Progenitor cell of endocrine pancreas (in vitro differentiated cells): ENCODE data around the gene ENDOG. TPM values are rescaled to one million over a fixed set of nuclear protein-coding genes. Genes with fewer than 3 reads are reported as not detected.

Experiments
- DNase-seq: peaks from one replicate; pipeline ENCODE4 v3.0.0; 2021; ENCODE audit warnings: low spot score; ENCODE audit not compliant: unreplicated experiment
- H3K27ac Mint-ChIP-seq: 2 replicates; pipeline ENCODE4 v1.8.0; 2021; ENCODE audit warnings: mild to moderate bottlenecking, moderate library complexity, mixed read lengths
- H3K27me3 Mint-ChIP-seq: 2 replicates; pipeline ENCODE4 v1.8.0; 2021; ENCODE audit warnings: mixed read lengths
- H3K36me3 Mint-ChIP-seq: 2 replicates; pipeline ENCODE4 v1.8.0; 2022; ENCODE audit warnings: mixed read lengths; ENCODE audit not compliant: insufficient read depth
- H3K4me1 Mint-ChIP-seq: 2 replicates; pipeline ENCODE4 v1.8.0; 2021; ENCODE audit warnings: low read depth, mixed read lengths
- H3K4me3 Mint-ChIP-seq: 2 replicates; pipeline ENCODE4 v1.8.0; 2021; ENCODE audit warnings: low read depth, mild to moderate bottlenecking, moderate library complexity, mixed read lengths
- H3K9me3 Mint-ChIP-seq: 2 replicates; pipeline ENCODE4 v1.8.0; 2021; ENCODE audit warnings: low read depth, mixed read lengths
- CTCF ChIP-seq: fragments of 200-600 bp; sonication (generic); IDR thresholded peaks from one replicate; pipeline ENCODE4 v1.5.0; 2021; ENCODE audit warnings: antibody characterized with exemption, mild to moderate bottlenecking; ENCODE audit not compliant: unreplicated experiment
- total RNA-seq: library from RNA; stranded (reverse); gene quantifications from 2 replicates; pipeline ENCODE4 v1.2.1, GENCODE V29; 2021

ENDOG gene
- total RNA-seq, 1 donor from 2014 or later, result 14.7 TPM

GRCh38 chr9:128822407-128823042 is 4.2 kb downstream of the ENDOG start:
- no peak for TF ChIP-seq CTCF
- DNase-seq, result no peak
- H3K27me3 Mint-ChIP-seq, result no peaks in the 10 kb centered on the region
- peaks cover 3% of the 10 kb centered on the region for H3K4me1 Mint-ChIP-seq
- H3K36me3 Mint-ChIP-seq, result peaks cover 7% of the 10 kb centered on the region
- H3K27ac Mint-ChIP-seq, result no peak overlapping the region
- H3K9me3 Mint-ChIP-seq, result no peaks in the 10 kb centered on the region
- H3K4me3 Mint-ChIP-seq, result no peak overlapping the region

GRCh38 chr9:128823362-128823902 is 5.1 kb downstream of the ENDOG start:
- no peak overlapping the region for H3K27ac Mint-ChIP-seq
- H3K27me3 Mint-ChIP-seq, result no peaks in the 10 kb centered on the region
- H3K4me1 Mint-ChIP-seq, result peaks cover 3% of the 10 kb centered on the region
- no peak overlapping the region for H3K4me3 Mint-ChIP-seq
- no peak for TF ChIP-seq CTCF
- no peaks in the 10 kb centered on the region for H3K9me3 Mint-ChIP-seq
- H3K36me3 Mint-ChIP-seq, result peaks cover 8% of the 10 kb centered on the region
- DNase-seq, result no peak

GRCh38 chr9:128823903-128824406 is 5.7 kb downstream of the ENDOG start:
- no peak for TF ChIP-seq CTCF
- Mint-ChIP-seq H3K27ac (peak overlapping the region; percentile 56), H3K4me1 (peaks cover 8% of the 10 kb centered on the region), H3K27me3 (no peaks in the 10 kb centered on the region), H3K36me3 (peaks cover 11% of the 10 kb centered on the region), H3K4me3 (no peak overlapping the region), H3K9me3 (no peaks in the 10 kb centered on the region)
- DNase-seq, result no peak

GRCh38 chr9:128824911-128825310 is 6.6 kb downstream of the ENDOG start:
- peaks cover 12% of the 10 kb centered on the region for H3K36me3 Mint-ChIP-seq
- H3K4me3 Mint-ChIP-seq, result no peak overlapping the region
- no peaks in the 10 kb centered on the region for H3K27me3 Mint-ChIP-seq
- no peaks in the 10 kb centered on the region for H3K9me3 Mint-ChIP-seq
- H3K4me1 Mint-ChIP-seq, result peaks cover 8% of the 10 kb centered on the region
- no peak for DNase-seq
- TF ChIP-seq CTCF, result no peak
- no peak overlapping the region for H3K27ac Mint-ChIP-seq

GRCh38 chr9:128825923-128826700 is 7.8 kb downstream of the ENDOG start:
- no peak overlapping the region for H3K27ac Mint-ChIP-seq
- no peak for DNase-seq
- H3K4me1 Mint-ChIP-seq, result peaks cover 8% of the 10 kb centered on the region
- peak; percentile 14 for TF ChIP-seq CTCF
- no peaks in the 10 kb centered on the region for H3K27me3 Mint-ChIP-seq
- no peak overlapping the region for H3K4me3 Mint-ChIP-seq
- H3K36me3 Mint-ChIP-seq, result peaks cover 12% of the 10 kb centered on the region
- H3K9me3 Mint-ChIP-seq, result no peaks in the 10 kb centered on the region
